ENCODE data around the gene LRRFIP1. TPM values are rescaled to one million over a fixed set of nuclear protein-coding genes. Genes with fewer than 3 reads are reported as not detected.

LRRFIP1 gene
- total RNA-seq, 2 experiments from 2014 or later: 157 to 161 TPM

DNA sequence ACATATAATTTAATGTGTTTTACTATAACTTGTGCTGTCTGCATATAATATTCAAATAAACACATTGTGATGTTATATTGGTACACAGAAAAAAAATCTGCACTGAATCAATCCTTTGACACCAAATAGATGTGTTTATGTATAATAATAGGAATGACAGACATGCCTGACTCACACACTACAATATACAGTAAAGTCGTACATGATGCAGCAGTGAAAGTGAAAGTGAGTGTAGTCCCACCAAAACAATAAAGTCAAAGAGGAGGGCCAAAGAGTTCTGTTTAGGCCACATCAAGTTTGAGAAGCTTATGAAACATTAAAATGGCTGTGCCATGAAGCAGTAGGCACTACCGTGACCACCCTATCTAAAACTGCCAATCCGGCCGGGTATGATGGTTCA, 163.0 kb downstream of the LRRFIP1 start:
- intact Hi-C loops (cut with DNase I, micrococcal nuclease): no loop called here
- H3K27me3 Mint-ChIP-seq: no peaks in the 10 kb centered on the region
- H3K4me3 ChIP-seq (ENCODE audit: low read length): no peak overlapping the region
- H3K9me3 ChIP-seq (ENCODE audit: control insufficient read depth in 1 of 2, insufficient read depth in 1 of 2, low read length in 2 of 2): peaks cover 5 to 12% of the 10 kb centered on the region in 2 experiments
- ATAC-seq (ENCODE audit: poor library complexity): no peak
- ChIA-PET CTCF (no interaction called here), POLR2A (no interaction called here)
- no peak overlapping the region for H3K27ac Mint-ChIP-seq
- no peaks in the 10 kb centered on the region for H3K4me1 ChIP-seq (ENCODE audit: insufficient read depth, low read length)
- TF ChIP-seq, protein P1, sequence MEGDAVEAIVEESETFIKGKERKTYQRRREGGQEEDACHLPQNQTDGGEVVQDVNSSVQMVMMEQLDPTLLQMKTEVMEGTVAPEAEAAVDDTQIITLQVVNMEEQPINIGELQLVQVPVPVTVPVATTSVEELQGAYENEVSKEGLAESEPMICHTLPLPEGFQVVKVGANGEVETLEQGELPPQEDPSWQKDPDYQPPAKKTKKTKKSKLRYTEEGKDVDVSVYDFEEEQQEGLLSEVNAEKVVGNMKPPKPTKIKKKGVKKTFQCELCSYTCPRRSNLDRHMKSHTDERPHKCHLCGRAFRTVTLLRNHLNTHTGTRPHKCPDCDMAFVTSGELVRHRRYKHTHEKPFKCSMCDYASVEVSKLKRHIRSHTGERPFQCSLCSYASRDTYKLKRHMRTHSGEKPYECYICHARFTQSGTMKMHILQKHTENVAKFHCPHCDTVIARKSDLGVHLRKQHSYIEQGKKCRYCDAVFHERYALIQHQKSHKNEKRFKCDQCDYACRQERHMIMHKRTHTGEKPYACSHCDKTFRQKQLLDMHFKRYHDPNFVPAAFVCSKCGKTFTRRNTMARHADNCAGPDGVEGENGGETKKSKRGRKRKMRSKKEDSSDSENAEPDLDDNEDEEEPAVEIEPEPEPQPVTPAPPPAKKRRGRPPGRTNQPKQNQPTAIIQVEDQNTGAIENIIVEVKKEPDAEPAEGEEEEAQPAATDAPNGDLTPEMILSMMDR (IDR thresholded peaks at IDR 0.05): no peak
- no peak overlapping the region for H3K27ac ChIP-seq (ENCODE audit: low read depth in 1 of 2, low read length in 2 of 2)
- no peak for DNase-seq
- H3K4me1 Mint-ChIP-seq (ENCODE audit: low read depth): no peaks in the 10 kb centered on the region
- H3K36me3 ChIP-seq (ENCODE audit: insufficient read depth, low read length): peaks cover 3% of the 10 kb centered on the region
- peaks cover 44% of the 10 kb centered on the region for H3K36me3 Mint-ChIP-seq (ENCODE audit: low read depth)
- no peak overlapping the region for H3K4me3 Mint-ChIP-seq
- H3K9me3 Mint-ChIP-seq: no peaks in the 10 kb centered on the region
- H3K27me3 ChIP-seq (ENCODE audit: control insufficient read depth in 1 of 2, insufficient read depth in 2 of 2, low read length in 2 of 2): no peaks in the 10 kb centered on the region

DNA sequence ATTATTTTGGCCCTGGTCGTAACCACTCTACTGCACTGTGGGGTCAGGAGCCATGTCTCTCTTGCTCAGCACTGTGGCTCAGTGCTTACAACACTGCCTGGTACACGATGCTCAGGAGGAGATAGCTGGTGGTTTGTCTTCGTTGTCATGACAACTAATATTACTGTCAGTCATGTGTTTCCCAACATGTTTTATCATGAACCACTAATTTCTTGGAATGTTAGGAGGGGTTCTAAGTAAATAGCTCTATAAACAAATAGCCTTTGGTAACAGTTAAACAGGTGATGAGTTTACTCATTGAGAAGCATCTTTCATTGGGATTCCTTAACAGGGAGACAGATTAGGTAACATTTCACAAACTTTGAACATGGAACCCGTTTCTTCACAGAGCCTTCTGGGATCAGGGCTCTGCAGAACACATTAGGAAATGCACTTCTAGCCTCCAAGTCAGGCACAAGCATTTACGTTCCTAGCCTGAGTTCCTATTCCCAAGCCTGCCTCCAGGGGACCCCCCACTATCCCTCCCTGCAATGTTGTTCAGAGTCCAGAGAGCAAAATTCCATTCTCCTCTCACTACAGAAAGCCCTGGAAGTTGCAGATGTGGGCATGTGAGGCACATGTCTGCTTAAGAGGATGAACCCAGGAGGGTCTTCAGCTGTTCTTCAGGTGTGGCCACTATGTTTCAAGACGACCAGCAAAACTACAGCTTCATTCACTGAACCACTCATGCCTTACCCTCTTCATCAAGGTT, 164.8 kb downstream of the LRRFIP1 start:
- Mint-ChIP-seq H3K27me3 (no peaks in the 10 kb centered on the region), H3K4me1 (ENCODE audit: low read depth) (no peaks in the 10 kb centered on the region), H3K36me3 (ENCODE audit: low read depth) (peaks cover 29% of the 10 kb centered on the region), H3K4me3 (no peak overlapping the region), H3K9me3 (no peaks in the 10 kb centered on the region), H3K27ac (no peak overlapping the region)
- H3K9me3 ChIP-seq (ENCODE audit: control insufficient read depth in 1 of 2, insufficient read depth in 1 of 2, low read length in 2 of 2): peaks cover 0 to 2% of the 10 kb centered on the region in 2 experiments
- TF ChIP-seq, protein P1 (IDR thresholded peaks at IDR 0.05): no peak
- DNase-seq: no peak
- ChIA-PET CTCF (interaction anchor here (1.3 kb wide), 1 partner anchor 17 kb away, joined by 3 read pairs; no protein-coding TSS in a partner anchor), POLR2A (no interaction called here)
- H3K4me3 ChIP-seq (ENCODE audit: low read length): no peak overlapping the region
- intact Hi-C loops (cut with DNase I, micrococcal nuclease): no loop called here
- H3K4me1 ChIP-seq (ENCODE audit: insufficient read depth, low read length): no peaks in the 10 kb centered on the region
- H3K27ac ChIP-seq (ENCODE audit: low read depth in 1 of 2, low read length in 2 of 2): no peak overlapping the region
- ATAC-seq (ENCODE audit: poor library complexity): no peak
- no peaks in the 10 kb centered on the region for H3K36me3 ChIP-seq (ENCODE audit: insufficient read depth, low read length)
- H3K27me3 ChIP-seq (ENCODE audit: control insufficient read depth in 1 of 2, insufficient read depth in 2 of 2, low read length in 2 of 2): no peaks in the 10 kb centered on the region

DNA sequence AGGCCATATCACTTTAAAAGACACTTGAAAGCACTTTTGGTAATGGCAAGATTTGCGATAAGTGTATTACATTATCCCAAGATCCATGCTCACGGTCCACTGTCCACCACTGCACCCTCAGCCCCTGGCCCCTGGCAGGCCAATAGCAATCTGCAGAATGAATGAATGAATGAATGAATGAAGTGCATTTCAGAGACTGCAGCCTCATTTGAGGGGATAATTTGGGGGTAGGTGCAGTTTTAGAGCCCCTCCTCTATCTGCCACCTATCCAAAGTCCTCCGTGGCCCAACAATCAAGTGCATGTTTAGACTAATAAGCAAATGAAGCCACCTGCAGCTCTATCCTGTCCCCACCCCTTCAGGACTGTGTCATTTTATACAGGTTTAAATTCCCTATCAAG, 169.9 kb downstream of the LRRFIP1 start:
- H3K27ac ChIP-seq (ENCODE audit: low read depth in 1 of 2, low read length in 2 of 2): no peak overlapping the region

More for the DNA sequence above, 169.9 kb downstream of the LRRFIP1 start:
- intact Hi-C loops (cut with DNase I, micrococcal nuclease): no loop called here
- Mint-ChIP-seq H3K9me3 (peaks cover 3% of the 10 kb centered on the region), H3K4me1 (ENCODE audit: low read depth) (no peaks in the 10 kb centered on the region), H3K36me3 (ENCODE audit: low read depth) (peaks cover 15% of the 10 kb centered on the region), H3K27me3 (no peaks in the 10 kb centered on the region), H3K4me3 (no peak overlapping the region), H3K27ac (no peak overlapping the region)
- ChIA-PET CTCF (no interaction called here), POLR2A (no interaction called here)
- ATAC-seq (ENCODE audit: poor library complexity) (no peak), DNase-seq (no peak)
- peaks cover 4 to 19% of the 10 kb centered on the region in 2 experiments for H3K9me3 ChIP-seq (ENCODE audit: control insufficient read depth in 1 of 2, insufficient read depth in 1 of 2, low read length in 2 of 2)
- H3K27me3 ChIP-seq (ENCODE audit: control insufficient read depth in 1 of 2, insufficient read depth in 2 of 2, low read length in 2 of 2): no peaks in the 10 kb centered on the region
- TF ChIP-seq, protein P1 (IDR thresholded peaks at IDR 0.05): no peak
- no peaks in the 10 kb centered on the region for H3K4me1 ChIP-seq (ENCODE audit: insufficient read depth, low read length)
- no peak overlapping the region for H3K4me3 ChIP-seq (ENCODE audit: low read length)
- H3K36me3 ChIP-seq (ENCODE audit: insufficient read depth, low read length): no peaks in the 10 kb centered on the region

All from CD4-positive, alpha-beta T cell (primary cell).